ENCODE results near the gene BACE2. TPM values are rescaled to one million over a fixed set of nuclear protein-coding genes. Genes with fewer than 3 reads are reported as not detected.

The BACE2 gene
- total RNA-seq, 1 donor = 85.8 TPM

DNA sequence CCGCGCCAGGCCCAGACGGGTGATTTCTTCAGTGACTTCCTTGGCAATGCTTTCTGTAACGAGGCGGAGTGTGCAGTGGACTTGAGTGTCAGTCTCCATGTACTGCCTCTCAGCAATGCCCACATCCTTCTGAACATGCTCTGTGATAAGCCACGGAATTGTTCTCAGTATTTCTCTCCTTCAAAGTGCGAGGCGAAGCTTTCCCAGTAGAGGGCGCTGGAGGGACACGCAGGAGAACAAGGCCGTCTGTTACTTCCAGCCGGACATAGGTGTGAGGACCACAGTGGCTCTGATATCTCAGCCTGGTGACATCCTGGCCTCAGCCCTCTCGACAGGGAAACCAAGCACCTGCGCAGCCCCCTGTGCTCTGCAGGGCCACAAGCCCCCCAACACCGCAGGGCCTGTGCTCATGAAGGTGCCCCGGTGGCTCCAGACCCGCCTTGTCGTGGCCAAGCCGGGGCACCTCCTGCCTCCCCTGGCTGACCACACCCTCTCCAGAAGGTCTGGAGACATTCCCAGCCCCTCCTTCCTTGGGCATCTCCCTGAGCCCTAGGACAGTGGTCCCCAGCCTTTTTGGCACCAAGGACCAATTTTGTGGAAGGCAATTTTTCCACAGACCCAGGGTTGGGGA, 46.1 kb upstream of the BACE2 start:
- Histone ChIP-seq H4K20me1 (ENCODE audit: insufficient read depth, low read length) (no peaks in the 10 kb centered on the region), H3K4me1 (ENCODE audit: insufficient read depth, low read length) (no peaks in the 10 kb centered on the region), H3K27ac (ENCODE audit: low read depth, low read length) (no peak overlapping the region), H3K4me2 (ENCODE audit: insufficient read depth, low read length) (no peak overlapping the region), H2AFZ (ENCODE audit: low read length) (no peak overlapping the region), H3K79me2 (ENCODE audit: insufficient read depth, low read length) (no peaks in the 10 kb centered on the region), H3K9me3 (ENCODE audit: low read depth, low read length) (no peaks in the 10 kb centered on the region), H3K27me3 (ENCODE audit: insufficient read depth, low read length) (peaks cover 19% of the 10 kb centered on the region), H3K4me3 (ENCODE audit: insufficient read depth, low read length) (no peak overlapping the region), H3K36me3 (ENCODE audit: insufficient read depth, low read length) (no peaks in the 10 kb centered on the region)
- TF ChIP-seq, protein P1, sequence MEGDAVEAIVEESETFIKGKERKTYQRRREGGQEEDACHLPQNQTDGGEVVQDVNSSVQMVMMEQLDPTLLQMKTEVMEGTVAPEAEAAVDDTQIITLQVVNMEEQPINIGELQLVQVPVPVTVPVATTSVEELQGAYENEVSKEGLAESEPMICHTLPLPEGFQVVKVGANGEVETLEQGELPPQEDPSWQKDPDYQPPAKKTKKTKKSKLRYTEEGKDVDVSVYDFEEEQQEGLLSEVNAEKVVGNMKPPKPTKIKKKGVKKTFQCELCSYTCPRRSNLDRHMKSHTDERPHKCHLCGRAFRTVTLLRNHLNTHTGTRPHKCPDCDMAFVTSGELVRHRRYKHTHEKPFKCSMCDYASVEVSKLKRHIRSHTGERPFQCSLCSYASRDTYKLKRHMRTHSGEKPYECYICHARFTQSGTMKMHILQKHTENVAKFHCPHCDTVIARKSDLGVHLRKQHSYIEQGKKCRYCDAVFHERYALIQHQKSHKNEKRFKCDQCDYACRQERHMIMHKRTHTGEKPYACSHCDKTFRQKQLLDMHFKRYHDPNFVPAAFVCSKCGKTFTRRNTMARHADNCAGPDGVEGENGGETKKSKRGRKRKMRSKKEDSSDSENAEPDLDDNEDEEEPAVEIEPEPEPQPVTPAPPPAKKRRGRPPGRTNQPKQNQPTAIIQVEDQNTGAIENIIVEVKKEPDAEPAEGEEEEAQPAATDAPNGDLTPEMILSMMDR (IDR thresholded peaks at IDR 0.05; ENCODE audit: extremely low read depth, low read depth, low read length) = peak; percentile 95
- peak; percentile 92 for DNase-seq (ENCODE audit: insufficient read length, low spot score, missing footprints)

- Histone ChIP-seq H3K4me3 (ENCODE audit: insufficient read depth, low read length) (peak overlapping the region; percentile 2), H3K4me1 (ENCODE audit: insufficient read depth, low read length) (no peaks in the 10 kb centered on the region), H2AFZ (ENCODE audit: low read length) (peak overlapping the region; percentile 38), H3K4me2 (ENCODE audit: insufficient read depth, low read length) (peak overlapping the region; percentile 15), H3K27ac (ENCODE audit: low read depth, low read length) (no peak overlapping the region), H3K9me3 (ENCODE audit: low read depth, low read length) (no peaks in the 10 kb centered on the region), H3K27me3 (ENCODE audit: insufficient read depth, low read length) (peaks cover 21% of the 10 kb centered on the region), H3K79me2 (ENCODE audit: insufficient read depth, low read length) (no peaks in the 10 kb centered on the region), H3K36me3 (ENCODE audit: insufficient read depth, low read length) (no peaks in the 10 kb centered on the region), H4K20me1 (ENCODE audit: insufficient read depth, low read length) (no peaks in the 10 kb centered on the region)
- DNase-seq (ENCODE audit: insufficient read length, low spot score, missing footprints) = peak; percentile 54
- TF ChIP-seq, protein P1 (IDR thresholded peaks at IDR 0.05; ENCODE audit: extremely low read depth, low read depth, low read length) = no peak
These were observed 43.2 kb upstream of the BACE2 start for GRCh38 chr21:41124641-41125201.

DNA sequence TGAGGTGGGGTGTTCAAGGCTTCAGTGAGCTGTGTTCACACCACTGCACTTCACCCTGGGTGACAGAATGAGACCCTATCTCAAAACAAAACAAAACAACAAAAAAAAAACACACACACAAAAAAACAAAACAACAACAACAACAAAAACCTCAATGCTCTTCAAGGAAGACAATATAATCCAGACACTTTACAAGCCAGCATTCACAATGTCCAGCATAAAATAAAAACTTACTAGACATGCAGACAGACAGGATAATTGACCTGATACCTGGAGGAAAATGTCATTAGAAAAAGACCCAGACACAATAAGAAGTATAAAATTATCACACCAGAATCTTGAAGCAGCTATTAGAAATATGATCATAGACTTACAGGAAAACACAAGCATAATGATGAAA, 39.0 kb upstream of the BACE2 start:
- no peaks in the 10 kb centered on the region for H4K20me1 ChIP-seq (ENCODE audit: insufficient read depth, low read length)
- no peak overlapping the region for H3K4me3 ChIP-seq (ENCODE audit: insufficient read depth, low read length)
- TF ChIP-seq, protein P1 (IDR thresholded peaks at IDR 0.05; ENCODE audit: extremely low read depth, low read depth, low read length) = no peak
- no peaks in the 10 kb centered on the region for H3K79me2 ChIP-seq (ENCODE audit: insufficient read depth, low read length)
- DNase-seq (ENCODE audit: insufficient read length, low spot score, missing footprints) = no peak
- H3K9me3 ChIP-seq (ENCODE audit: low read depth, low read length) = no peaks in the 10 kb centered on the region
- no peak overlapping the region for H2AFZ ChIP-seq (ENCODE audit: low read length)
- H3K4me1 ChIP-seq (ENCODE audit: insufficient read depth, low read length) = no peaks in the 10 kb centered on the region
- H3K27me3 ChIP-seq (ENCODE audit: insufficient read depth, low read length) = peaks cover 16% of the 10 kb centered on the region
- H3K36me3 ChIP-seq (ENCODE audit: insufficient read depth, low read length) = no peaks in the 10 kb centered on the region
- H3K4me2 ChIP-seq (ENCODE audit: insufficient read depth, low read length) = no peak overlapping the region
- H3K27ac ChIP-seq (ENCODE audit: low read depth, low read length) = no peak overlapping the region

- no peak overlapping the region for H3K27ac ChIP-seq (ENCODE audit: low read depth, low read length)
- no peaks in the 10 kb centered on the region for H4K20me1 ChIP-seq (ENCODE audit: insufficient read depth, low read length)
- H3K36me3 ChIP-seq (ENCODE audit: insufficient read depth, low read length) = no peaks in the 10 kb centered on the region
- no peaks in the 10 kb centered on the region for H3K9me3 ChIP-seq (ENCODE audit: low read depth, low read length)
- H3K27me3 ChIP-seq (ENCODE audit: insufficient read depth, low read length) = peaks cover 5% of the 10 kb centered on the region
- no peaks in the 10 kb centered on the region for H3K4me1 ChIP-seq (ENCODE audit: insufficient read depth, low read length)
- TF ChIP-seq, protein P1 (IDR thresholded peaks at IDR 0.05; ENCODE audit: extremely low read depth, low read depth, low read length) = no peak
- H3K79me2 ChIP-seq (ENCODE audit: insufficient read depth, low read length) = no peaks in the 10 kb centered on the region
- no peak overlapping the region for H2AFZ ChIP-seq (ENCODE audit: low read length)
- DNase-seq (ENCODE audit: insufficient read length, low spot score, missing footprints) = no peak
- no peak overlapping the region for H3K4me2 ChIP-seq (ENCODE audit: insufficient read depth, low read length)
- no peak overlapping the region for H3K4me3 ChIP-seq (ENCODE audit: insufficient read depth, low read length)
These were observed 37.1 kb upstream of the BACE2 start for GRCh38 chr21:41130883-41131282.
